Measurements from ENCODE around the gene OOSP4A.

The OOSP4A gene

GRCh38 chr11:59939482-59939881 lies 24.4 kb upstream of the OOSP4A start:
- no peak for DNase-seq (ENCODE audit: low read depth)
- no peak overlapping the region for H3K4me3 ChIP-seq (ENCODE audit: low read depth, low read length)
- no peak for TF ChIP-seq CTCF (IDR thresholded peaks at IDR 0.05; ENCODE audit: insufficient read depth, low read depth, low read length, missing control alignments)

- DNase-seq (ENCODE audit: low read depth) = no peak
- TF ChIP-seq CTCF (IDR thresholded peaks at IDR 0.05; ENCODE audit: insufficient read depth, low read depth, low read length, missing control alignments) = no peak
- no peak overlapping the region for H3K4me3 ChIP-seq (ENCODE audit: low read depth, low read length)
Measured at GRCh38 chr11:59941091-59941490, 22.7 kb upstream of the OOSP4A start.

GRCh38 chr11:59943997-59944714 lies 19.7 kb upstream of the OOSP4A start:
- TF ChIP-seq CTCF (IDR thresholded peaks at IDR 0.05; ENCODE audit: insufficient read depth, low read depth, low read length, missing control alignments) = no peak
- H3K4me3 ChIP-seq (ENCODE audit: low read depth, low read length) = no peak overlapping the region

GRCh38 chr11:59944720-59945119 lies 19.1 kb upstream of the OOSP4A start:
- no peak for DNase-seq (ENCODE audit: low read depth)
- H3K4me3 ChIP-seq (ENCODE audit: low read depth, low read length) = no peak overlapping the region
- no peak for TF ChIP-seq CTCF (IDR thresholded peaks at IDR 0.05; ENCODE audit: insufficient read depth, low read depth, low read length, missing control alignments)

More at GRCh38 chr11:59943997-59944714, 19.7 kb upstream of the OOSP4A start:
- no peak for DNase-seq (ENCODE audit: low read depth)

- no peak overlapping the region for H3K4me3 ChIP-seq (ENCODE audit: low read depth, low read length)
- no peak for TF ChIP-seq CTCF (IDR thresholded peaks at IDR 0.05; ENCODE audit: insufficient read depth, low read depth, low read length, missing control alignments)
- DNase-seq (ENCODE audit: low read depth) = no peak
Measured at GRCh38 chr11:59953463-59954218, 10.2 kb upstream of the OOSP4A start.

- no peak overlapping the region for H3K4me3 ChIP-seq (ENCODE audit: low read depth, low read length)
- no peak for TF ChIP-seq CTCF (IDR thresholded peaks at IDR 0.05; ENCODE audit: insufficient read depth, low read depth, low read length, missing control alignments)
- no peak for DNase-seq (ENCODE audit: low read depth)
Measured at GRCh38 chr11:59954219-59954847, 9.5 kb upstream of the OOSP4A start.

Data from GM12865 (cell line).